K562 (cell line): Measurements from ENCODE around the gene PFKL. TPM values are rescaled to one million over a fixed set of nuclear protein-coding genes. Genes with fewer than 3 reads are reported as not detected.

ENCODE experiments used
- BMI1 ChIP-seq: fragments of 150-350 bp; IDR thresholded peaks from 2 replicates; pipeline ENCODE4 v1.6.1; 2014; ENCODE audit warnings: low read length
- CAMTA2 ChIP-seq: fragments of 250-450 bp; sonication (Bioruptor Pico); conservative IDR thresholded peaks from 2 replicates; pipeline ENCODE4 v1.5.1; 2022
- CBX1 ChIP-seq: sonication (generic); IDR thresholded peaks from 2 replicates; pipeline ENCODE4 v1.6.1; 2016; ENCODE audit warnings: antibody characterized with exemption, low read depth, mild to moderate bottlenecking
- FOXJ3 ChIP-seq: sonication (generic); formaldehyde crosslinking; IDR thresholded peaks from 2 replicates; pipeline ENCODE4 v1.4.0; 2020; ENCODE audit warnings: mild to moderate bottlenecking, missing genetic modification reagents
- GMEB1 ChIP-seq: fragments of 250-450 bp; sonication (Bioruptor Pico); IDR thresholded peaks from 2 replicates; pipeline ENCODE4 v1.4.0; 2020; ENCODE audit warnings: mild to moderate bottlenecking
- HEY1 ChIP-seq: fragments of 250-450 bp; sonication (Bioruptor Pico); IDR thresholded peaks from 2 replicates; pipeline ENCODE4 v1.5.0; 2020; ENCODE audit warnings: mild to moderate bottlenecking, moderate library complexity, borderline replicate concordance
- HNRNPLL ChIP-seq: fragments of 200-400 bp; formaldehyde crosslinking; IDR thresholded peaks from 2 replicates; pipeline ENCODE4 v1.6.1; 2017; ENCODE audit warnings: low read length, low read depth, mild to moderate bottlenecking; ENCODE audit not compliant: poor library complexity, severe bottlenecking
- MYNN ChIP-seq, 2 experiments: sonication (generic); formaldehyde crosslinking in 1 of 2; IDR thresholded peaks; 2 replicates each; pipeline versions ENCODE4 v1.5.0 to v1.6.1; 2016 to 2020; ENCODE audit warnings: antibody characterized with exemption in 1 of 2, missing genetic modification reagents in 1 of 2
- NFIC ChIP-seq: fragments of 450-650 bp; IDR thresholded peaks from 2 replicates; pipeline ENCODE4 v1.6.1; 2017; ENCODE audit warnings: mild to moderate bottlenecking, inconsistent platforms
- NRF1 ChIP-seq, 2 experiments: fragments of 450-650 bp; IDR thresholded peaks in 1 of 2; conservative IDR thresholded peaks in 1 of 2; 2 replicates each; pipeline ENCODE4 v1.6.1; 2014; ENCODE audit warnings: mild to moderate bottlenecking in 2 of 2
- NUFIP1 ChIP-seq: fragments of 450-650 bp; IDR thresholded peaks from 2 replicates; pipeline ENCODE4 v1.6.1; 2018; ENCODE audit not compliant: partially characterized antibody
- POLR2A ChIP-seq: fragments of 450-650 bp; conservative IDR thresholded peaks from 2 replicates; pipeline ENCODE4 v1.6.1; 2016
- SIN3B ChIP-seq: fragments of 450-650 bp; IDR thresholded peaks from 2 replicates; pipeline ENCODE4 v1.6.1; 2017; ENCODE audit warnings: low read depth, mild to moderate bottlenecking, moderate library complexity
- SMAD4 ChIP-seq: fragments of 250-450 bp; sonication (Bioruptor Pico); conservative IDR thresholded peaks from 2 replicates; pipeline ENCODE4 v1.8.0; 2021; ENCODE audit warnings: inconsistent platforms, mild to moderate bottlenecking, moderate library complexity
- TSC22D4 ChIP-seq: fragments of 450-650 bp; IDR thresholded peaks from 2 replicates; pipeline ENCODE4 v1.6.1; 2016; ENCODE audit warnings: missing genetic modification characterization, missing biosample characterization, control low read depth
- ZNF589 ChIP-seq: fragments of 200-800 bp; sonication (Bioruptor generic); IDR thresholded peaks from 2 replicates; pipeline ENCODE4 v1.6.1; 2016; ENCODE audit warnings: low read depth, missing genetic modification characterization, missing compliant biosample characterization
- ZNF778 ChIP-seq: fragments of 450-650 bp; formaldehyde crosslinking; IDR thresholded peaks from 2 replicates; pipeline ENCODE4 v1.4.0; 2020; ENCODE audit warnings: mild to moderate bottlenecking, moderate library complexity
- polyA plus RNA-seq, 8 experiments: library from polyadenylated mRNA; depleted of rRNA in 4 of 8; stranded (reverse) in 5 of 8; unstranded in 3 of 8; fragments of >200 nt; fragmentation: Nextera tagmentation in 2 of 8; fragmentation: Illumina TruSeq in 1 of 8; extraction: Ambion mirVana in 2 of 8; extraction: Trizol in 1 of 8; gene quantifications; 2 replicates each; pipeline versions ENCODE4 v1.2.1 to v1.2.3, GENCODE V29; 2011 to 2014; ENCODE audit warnings: inconsistent platforms in 1 of 8, missing spikeins in 1 of 8
- total RNA-seq, 7 experiments: library from RNA; depleted of rRNA in 6 of 7; stranded (reverse); fragments of >200 nt in 6 of 7; fragmentation: Illumina TruSeq in 2 of 7; extraction: Trizol in 2 of 7; gene quantifications; 2 replicates each; pipeline versions ENCODE4 v1.2.1 to v1.2.3, GENCODE V29; 2011 to 2021; ENCODE audit warnings: low replicate concordance in 1 of 7
- TF ChIP-seq, protein P1 (sequence below): fragments of 450-650 bp; IDR thresholded peaks from one replicate; pipeline ENCODE4 v1.6.1; 2018; ENCODE audit warnings: mild to moderate bottlenecking, moderate library complexity; ENCODE audit not compliant: partially characterized antibody
- TF ChIP-seq, protein P2 (sequence below): sonication (generic); formaldehyde crosslinking; IDR thresholded peaks from 2 replicates; pipeline ENCODE4 v1.8.1; 2022; ENCODE audit warnings: missing genetic modification reagents
- TF ChIP-seq, protein P3 (sequence below), 3 experiments: fragments of 200-800 bp in 1 of 3; fragments of 250-450 bp in 1 of 3; fragments of 450-650 bp in 1 of 3; sonication (Bioruptor Pico) in 1 of 3; sonication (Bioruptor generic) in 1 of 3; formaldehyde crosslinking in 1 of 3; IDR thresholded peaks; 2 replicates each; pipeline versions ENCODE4 v1.6.1 to v1.8.0; 2016 to 2022; ENCODE audit warnings: mild to moderate bottlenecking in 2 of 3, missing genetic modification characterization in 2 of 3, missing compliant biosample characterization in 1 of 3, moderate library complexity in 1 of 3

The PFKL gene
- total and polyA plus RNA-seq, 9 of the 15 experiments (the other 6 are each of a cell fraction or from before 2014, with no cell fraction given): 1.1 to 124 (median 45.6) TPM

DNA sequence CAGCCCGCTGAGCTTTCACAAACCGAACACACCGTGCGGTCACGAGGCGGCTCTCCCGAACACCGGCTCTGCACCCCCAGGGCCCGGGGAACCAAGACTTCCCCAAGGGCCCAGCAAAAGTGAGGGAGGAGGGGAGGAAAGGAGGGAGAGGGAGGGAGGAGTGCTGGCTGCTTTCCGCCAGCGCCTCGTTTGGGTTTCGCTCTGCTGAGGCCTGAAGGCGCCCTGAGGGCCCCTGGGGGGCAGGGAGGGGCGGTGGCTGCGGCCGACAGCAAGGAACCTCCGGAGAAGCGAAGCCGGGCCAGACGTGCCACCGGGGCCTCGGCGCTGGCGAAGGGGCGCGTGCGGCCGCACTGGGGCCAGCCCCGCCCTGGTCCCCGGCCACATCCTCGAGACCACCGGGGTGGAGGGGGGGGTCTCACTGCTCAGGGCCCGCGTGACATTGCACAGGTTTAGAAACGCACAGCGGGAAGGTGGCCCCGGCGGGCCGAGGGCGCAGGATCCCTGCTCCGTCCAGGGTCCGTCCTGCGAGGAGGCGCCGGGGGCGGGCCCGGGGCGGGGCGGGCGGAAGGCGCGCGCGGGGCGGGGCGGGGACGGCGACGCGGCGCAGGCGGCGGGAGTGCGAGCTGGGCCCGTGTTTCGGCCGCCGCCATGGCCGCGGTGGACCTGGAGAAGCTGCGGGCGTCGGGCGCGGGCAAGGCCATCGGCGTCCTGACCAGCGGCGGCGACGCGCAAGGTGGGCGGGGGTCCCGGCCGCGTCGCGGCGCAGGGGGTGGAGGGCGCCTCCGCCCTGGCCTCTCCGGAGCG, at the start of gene PFKL (continued):
- peak; percentile 66; the same call in 1 of the 2 replicates for TF ChIP-seq SMAD4
- 0 out of 2 replicates have a peak, but pooled peaks have one; percentile 34 for TF ChIP-seq GMEB1
- TF ChIP-seq, protein P1, sequence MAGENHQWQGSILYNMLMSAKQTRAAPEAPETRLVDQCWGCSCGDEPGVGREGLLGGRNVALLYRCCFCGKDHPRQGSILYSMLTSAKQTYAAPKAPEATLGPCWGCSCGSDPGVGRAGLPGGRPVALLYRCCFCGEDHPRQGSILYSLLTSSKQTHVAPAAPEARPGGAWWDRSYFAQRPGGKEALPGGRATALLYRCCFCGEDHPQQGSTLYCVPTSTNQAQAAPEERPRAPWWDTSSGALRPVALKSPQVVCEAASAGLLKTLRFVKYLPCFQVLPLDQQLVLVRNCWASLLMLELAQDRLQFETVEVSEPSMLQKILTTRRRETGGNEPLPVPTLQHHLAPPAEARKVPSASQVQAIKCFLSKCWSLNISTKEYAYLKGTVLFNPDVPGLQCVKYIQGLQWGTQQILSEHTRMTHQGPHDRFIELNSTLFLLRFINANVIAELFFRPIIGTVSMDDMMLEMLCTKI: no peak
- TF ChIP-seq TSC22D4: no peak
- no peak for TF ChIP-seq BMI1
- TF ChIP-seq POLR2A: no peak; the same call in none of the 2 replicates
- no peak for TF ChIP-seq ZNF589 (CRISPR knock-in tag)
- no peak for TF ChIP-seq CBX1
- TF ChIP-seq CAMTA2: 0 out of 2 replicates have a peak, but pooled peaks have one; percentile 25
- TF ChIP-seq ZNF778: no peak
- no peak for TF ChIP-seq MYNN (IDR thresholded peaks at IDR 0.05)
- no peak for TF ChIP-seq MYNN (CRISPR knock-in tag; IDR thresholded peaks at IDR 0.05)
- TF ChIP-seq NUFIP1: no peak
- TF ChIP-seq HNRNPLL: peak; percentile 20
- TF ChIP-seq, protein P2, sequence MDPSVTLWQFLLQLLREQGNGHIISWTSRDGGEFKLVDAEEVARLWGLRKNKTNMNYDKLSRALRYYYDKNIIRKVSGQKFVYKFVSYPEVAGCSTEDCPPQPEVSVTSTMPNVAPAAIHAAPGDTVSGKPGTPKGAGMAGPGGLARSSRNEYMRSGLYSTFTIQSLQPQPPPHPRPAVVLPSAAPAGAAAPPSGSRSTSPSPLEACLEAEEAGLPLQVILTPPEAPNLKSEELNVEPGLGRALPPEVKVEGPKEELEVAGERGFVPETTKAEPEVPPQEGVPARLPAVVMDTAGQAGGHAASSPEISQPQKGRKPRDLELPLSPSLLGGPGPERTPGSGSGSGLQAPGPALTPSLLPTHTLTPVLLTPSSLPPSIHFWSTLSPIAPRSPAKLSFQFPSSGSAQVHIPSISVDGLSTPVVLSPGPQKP (CRISPR knock-in tag): no peak
- TF ChIP-seq, protein P3, sequence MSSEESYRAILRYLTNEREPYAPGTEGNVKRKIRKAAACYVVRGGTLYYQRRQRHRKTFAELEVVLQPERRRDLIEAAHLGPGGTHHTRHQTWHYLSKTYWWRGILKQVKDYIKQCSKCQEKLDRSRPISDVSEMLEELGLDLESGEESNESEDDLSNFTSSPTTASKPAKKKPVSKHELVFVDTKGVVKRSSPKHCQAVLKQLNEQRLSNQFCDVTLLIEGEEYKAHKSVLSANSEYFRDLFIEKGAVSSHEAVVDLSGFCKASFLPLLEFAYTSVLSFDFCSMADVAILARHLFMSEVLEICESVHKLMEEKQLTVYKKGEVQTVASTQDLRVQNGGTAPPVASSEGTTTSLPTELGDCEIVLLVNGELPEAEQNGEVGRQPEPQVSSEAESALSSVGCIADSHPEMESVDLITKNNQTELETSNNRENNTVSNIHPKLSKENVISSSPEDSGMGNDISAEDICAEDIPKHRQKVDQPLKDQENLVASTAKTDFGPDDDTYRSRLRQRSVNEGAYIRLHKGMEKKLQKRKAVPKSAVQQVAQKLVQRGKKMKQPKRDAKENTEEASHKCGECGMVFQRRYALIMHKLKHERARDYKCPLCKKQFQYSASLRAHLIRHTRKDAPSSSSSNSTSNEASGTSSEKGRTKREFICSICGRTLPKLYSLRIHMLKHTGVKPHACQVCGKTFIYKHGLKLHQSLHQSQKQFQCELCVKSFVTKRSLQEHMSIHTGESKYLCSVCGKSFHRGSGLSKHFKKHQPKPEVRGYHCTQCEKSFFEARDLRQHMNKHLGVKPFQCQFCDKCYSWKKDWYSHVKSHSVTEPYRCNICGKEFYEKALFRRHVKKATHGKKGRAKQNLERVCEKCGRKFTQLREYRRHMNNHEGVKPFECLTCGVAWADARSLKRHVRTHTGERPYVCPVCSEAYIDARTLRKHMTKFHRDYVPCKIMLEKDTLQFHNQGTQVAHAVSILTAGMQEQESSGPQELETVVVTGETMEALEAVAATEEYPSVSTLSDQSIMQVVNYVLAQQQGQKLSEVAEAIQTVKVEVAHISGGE (CRISPR knock-in tag; IDR thresholded peaks at IDR 0.05): peak in 1 of 3 experiments; percentile 27; a peak in 1 of 6 replicates
- no peak for TF ChIP-seq HEY1 (CRISPR knock-in tag)
- TF ChIP-seq NRF1 (conservative IDR thresholded peaks at IDR 0.05 in 1 of 2, IDR thresholded peaks at IDR 0.05 in 1 of 2): peak; percentile 20 to 56; a peak in 2 of 4 replicates
- TF ChIP-seq FOXJ3 (CRISPR knock-in tag): no peak
- peak; percentile 12; the same call in 1 of the 2 replicates for TF ChIP-seq SIN3B
- peak; percentile 69 for TF ChIP-seq NFIC
